Measurements from ENCODE around the gene MRS2. TPM values are rescaled to one million over a fixed set of nuclear protein-coding genes. Genes with fewer than 3 reads are reported as not detected.

MRS2 gene
- total and polyA plus RNA-seq, 8 donors, result 8.4 to 45.2 (median 25.9) TPM

GRCh38 chr6:24469811-24470210 lies 67.1 kb downstream of the MRS2 start:
- Histone ChIP-seq H3K9me3 (no peaks in the 10 kb centered on the region), H3K27me3 (no peaks in the 10 kb centered on the region), H3K4me3 (no peak overlapping the region), H3K4me1 (no peaks in the 10 kb centered on the region), H3K36me3 (no peaks in the 10 kb centered on the region), H3K27ac (no peak overlapping the region)
- WGBS, 5 donors, result 68 to 76% (median 75%) methylated on average over 7 of the region's 7 CpGs
- intact Hi-C loops (cut with DNase I; ENCODE audit: low total_unique reads), result no loop called here
- no peak for TF ChIP-seq EP300 (IDR thresholded peaks at IDR 0.05)
- TF ChIP-seq CTCF (IDR thresholded peaks at IDR 0.05), result no peak
- no peak for TF ChIP-seq POLR2AphosphoS5 (IDR thresholded peaks at IDR 0.05)
- no peak for DNase-seq

DNA sequence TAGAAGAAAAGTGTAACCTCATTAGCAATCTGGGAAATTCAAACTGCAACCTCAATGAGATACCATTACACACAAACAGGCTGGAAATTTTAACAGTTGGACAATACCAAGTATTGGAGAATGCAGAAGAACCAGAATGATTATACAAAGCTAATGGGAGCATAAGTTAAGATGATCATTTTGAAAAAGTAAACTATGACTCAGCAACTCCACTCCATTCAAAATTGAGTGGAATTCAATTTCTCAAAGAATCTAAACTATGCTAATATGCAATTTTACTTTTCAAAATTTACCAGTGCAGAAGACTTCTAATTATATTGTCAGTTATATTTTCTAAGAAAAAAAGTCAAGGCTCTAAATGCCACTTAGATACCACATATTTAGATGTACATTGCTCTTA lies 69.4 kb downstream of the MRS2 start:
- Histone ChIP-seq H3K9me3 (no peaks in the 10 kb centered on the region), H3K27ac (no peak overlapping the region), H3K36me3 (no peaks in the 10 kb centered on the region), H3K4me1 (no peaks in the 10 kb centered on the region), H3K4me3 (no peak overlapping the region), H3K27me3 (no peaks in the 10 kb centered on the region)
- intact Hi-C loops (cut with DNase I; ENCODE audit: low total_unique reads), result no loop called here
- TF ChIP-seq CTCF (IDR thresholded peaks at IDR 0.05) (no peak), POLR2A (IDR thresholded peaks at IDR 0.05) (no peak), POLR2AphosphoS5 (IDR thresholded peaks at IDR 0.05) (no peak), EP300 (IDR thresholded peaks at IDR 0.05) (no peak)
- DNase-seq, result no peak

Small RNA genes within 50 kb of the gene (small RNA-seq; reads per million reads assigned to genes)
- gene RNU6-391P, result 0 reads per million in 4 donors

Other genes with a start within 250 kb of the MRS2 start
- 1 to 10 TPM in 3 of 5 donors, under 1 TPM in 2; under 0.01 to 2.8 (median 2.2) TPM for gene DCDC2, start 44.9 kb upstream of the MRS2 start, total RNA-seq
- gene DCDC2, start 44.9 kb upstream of the MRS2 start, polyA plus RNA-seq, result 1 to 10 TPM in 1 of 3 donors, under 1 TPM in 2; 0.15 to 2.7 (median 0.48) TPM
- 1 to 10 TPM in 2 of 5 donors, under 1 TPM in 1, not detected in 2; 0.43 to 2.8 (median 1.3) TPM for gene GPLD1, start 86.6 kb downstream of the MRS2 start, total RNA-seq
- gene GPLD1, start 86.6 kb downstream of the MRS2 start, polyA plus RNA-seq, result under 1 TPM; 0.18 to 0.44 (median 0.31) TPM
- gene ALDH5A1, start 92.0 kb downstream of the MRS2 start, total RNA-seq, result 1 to 10 TPM in 4 of 5 donors, under 1 TPM in 1; 0.58 to 9.8 (median 6.8) TPM
- 1 to 10 TPM; 2.0 to 2.5 (median 2.5) TPM for gene ALDH5A1, start 92.0 kb downstream of the MRS2 start, polyA plus RNA-seq
- under 1 TPM in 2 of 5 donors, not detected in 3; 0.37 to 0.58 TPM for gene KIAA0319, start 243.3 kb downstream of the MRS2 start, total RNA-seq
- under 1 TPM in 2 of 3 donors, not detected in 1; 0.05 to 0.06 TPM for gene KIAA0319, start 243.3 kb downstream of the MRS2 start, polyA plus RNA-seq